Upper lobe of right lung (tissue), 1 donor: ENCODE data around the gene PRAME. TPM values are rescaled to one million over a fixed set of nuclear protein-coding genes. Genes with fewer than 3 reads are reported as not detected.
"Not testable (repeated sequence)": the region's sequence is repeated elsewhere in the genome, so short reads cannot be mapped to it uniquely, and the experiment has no call there.

Source experiments
- ATAC-seq: fragments of 200-7000 bp; cut with Tn5 transposase; one replicate; pipeline ENCODE4 v1.9.1; 2020; ENCODE audit warnings: mild to moderate bottlenecking, moderate library complexity
- DNase-seq: peaks from one replicate; pipeline ENCODE4 v3.0.0-alpha.2; 2020
- H3K27ac ChIP-seq: fragments of 200-600 bp; one replicate; pipeline ENCODE4 v1.8.0; 2022
- H3K27me3 ChIP-seq: fragments of 200-600 bp; one replicate; pipeline ENCODE4 v1.8.0; 2022; ENCODE audit warnings: mild to moderate bottlenecking
- H3K36me3 ChIP-seq: fragments of 200-600 bp; one replicate; pipeline ENCODE4 v1.8.0; 2022
- H3K4me1 ChIP-seq: fragments of 200-600 bp; one replicate; pipeline ENCODE4 v1.8.0; 2022
- H3K4me3 ChIP-seq: fragments of 200-600 bp; one replicate; pipeline ENCODE4 v1.8.0; 2022; ENCODE audit warnings: mild to moderate bottlenecking
- H3K9me3 ChIP-seq: fragments of 200-600 bp; one replicate; pipeline ENCODE4 v1.8.0; 2022
- intact Hi-C: fragments of 100-400 bp; cut with DNase I; formaldehyde crosslinking; loops from one replicate; pipeline ENCODE4 v1.11.0; 2022
- total RNA-seq: library from RNA; stranded (reverse); fragmentation: NEBNext Ultra II Directional; extraction: Animal tissue kit (Norgen Biotek cat#: 25700); gene quantifications from one replicate; pipeline ENCODE4 v1.2.1, GENCODE V29; 2021
- TF ChIP-seq, protein P1 (sequence below): fragments of 200-600 bp; IDR thresholded peaks from one replicate; pipeline ENCODE4 v1.8.0; 2022; ENCODE audit warnings: antibody characterized with exemption
- donor health status: DM: no; HTN: yes; CAD: no; lungs with severe emphysema.

The PRAME gene
- total RNA-seq, 1 donor from 2014 or later = not detected

- intact Hi-C loops = no loop called here
- H3K27ac ChIP-seq = no peak overlapping the region
Measured at GRCh38 chr22:22584722-22585121, 25.7 kb upstream of the PRAME start.

GRCh38 chr22:22583030-22583429 is 24.0 kb upstream of the PRAME start:
- Histone ChIP-seq H3K27ac (no peak overlapping the region), H3K4me1 (no peaks in the 10 kb centered on the region), H3K36me3 (no peaks in the 10 kb centered on the region), H3K9me3 (no peaks in the 10 kb centered on the region), H3K4me3 (no peak overlapping the region), H3K27me3 (peaks cover 24% of the 10 kb centered on the region)
- TF ChIP-seq, protein P1, sequence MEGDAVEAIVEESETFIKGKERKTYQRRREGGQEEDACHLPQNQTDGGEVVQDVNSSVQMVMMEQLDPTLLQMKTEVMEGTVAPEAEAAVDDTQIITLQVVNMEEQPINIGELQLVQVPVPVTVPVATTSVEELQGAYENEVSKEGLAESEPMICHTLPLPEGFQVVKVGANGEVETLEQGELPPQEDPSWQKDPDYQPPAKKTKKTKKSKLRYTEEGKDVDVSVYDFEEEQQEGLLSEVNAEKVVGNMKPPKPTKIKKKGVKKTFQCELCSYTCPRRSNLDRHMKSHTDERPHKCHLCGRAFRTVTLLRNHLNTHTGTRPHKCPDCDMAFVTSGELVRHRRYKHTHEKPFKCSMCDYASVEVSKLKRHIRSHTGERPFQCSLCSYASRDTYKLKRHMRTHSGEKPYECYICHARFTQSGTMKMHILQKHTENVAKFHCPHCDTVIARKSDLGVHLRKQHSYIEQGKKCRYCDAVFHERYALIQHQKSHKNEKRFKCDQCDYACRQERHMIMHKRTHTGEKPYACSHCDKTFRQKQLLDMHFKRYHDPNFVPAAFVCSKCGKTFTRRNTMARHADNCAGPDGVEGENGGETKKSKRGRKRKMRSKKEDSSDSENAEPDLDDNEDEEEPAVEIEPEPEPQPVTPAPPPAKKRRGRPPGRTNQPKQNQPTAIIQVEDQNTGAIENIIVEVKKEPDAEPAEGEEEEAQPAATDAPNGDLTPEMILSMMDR = no peak
- ATAC-seq = no peak
- DNase-seq = no peak
- intact Hi-C loops = no loop called here

More at GRCh38 chr22:22584722-22585121, 25.7 kb upstream of the PRAME start:
- ATAC-seq (no peak), DNase-seq (no peak)
- Histone ChIP-seq H3K4me3 (no peak overlapping the region), H3K9me3 (no peaks in the 10 kb centered on the region), H3K27me3 (peaks cover 27% of the 10 kb centered on the region), H3K36me3 (no peaks in the 10 kb centered on the region), H3K4me1 (no peaks in the 10 kb centered on the region)
- TF ChIP-seq, protein P1 = no peak

DNA sequence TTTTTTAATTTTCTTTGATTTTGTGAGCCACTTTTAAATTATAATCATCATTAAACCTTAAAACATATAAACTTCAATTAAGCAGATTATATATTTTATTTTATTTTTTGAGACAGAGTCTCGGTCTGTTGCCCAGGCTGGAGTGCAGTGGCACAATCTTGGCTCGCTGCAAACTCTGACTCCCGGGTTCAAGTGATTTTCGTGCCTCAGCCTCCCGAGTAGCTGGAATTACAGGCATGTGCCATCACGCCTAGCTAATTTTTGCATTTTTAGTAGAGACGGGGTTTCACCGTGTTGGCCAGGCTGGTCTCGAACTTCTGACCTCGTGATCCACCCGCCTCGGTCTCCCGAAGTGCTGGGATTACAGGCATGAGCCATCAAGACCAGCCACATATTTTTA is 22.5 kb upstream of the PRAME start:
- H3K27me3 ChIP-seq = peaks cover 20% of the 10 kb centered on the region
- DNase-seq, ATAC-seq, H3K9me3 ChIP-seq, H3K27ac ChIP-seq, H3K4me3 ChIP-seq, intact Hi-C loops, H3K36me3 ChIP-seq, H3K4me1 ChIP-seq: not testable (repeated sequence)

DNA sequence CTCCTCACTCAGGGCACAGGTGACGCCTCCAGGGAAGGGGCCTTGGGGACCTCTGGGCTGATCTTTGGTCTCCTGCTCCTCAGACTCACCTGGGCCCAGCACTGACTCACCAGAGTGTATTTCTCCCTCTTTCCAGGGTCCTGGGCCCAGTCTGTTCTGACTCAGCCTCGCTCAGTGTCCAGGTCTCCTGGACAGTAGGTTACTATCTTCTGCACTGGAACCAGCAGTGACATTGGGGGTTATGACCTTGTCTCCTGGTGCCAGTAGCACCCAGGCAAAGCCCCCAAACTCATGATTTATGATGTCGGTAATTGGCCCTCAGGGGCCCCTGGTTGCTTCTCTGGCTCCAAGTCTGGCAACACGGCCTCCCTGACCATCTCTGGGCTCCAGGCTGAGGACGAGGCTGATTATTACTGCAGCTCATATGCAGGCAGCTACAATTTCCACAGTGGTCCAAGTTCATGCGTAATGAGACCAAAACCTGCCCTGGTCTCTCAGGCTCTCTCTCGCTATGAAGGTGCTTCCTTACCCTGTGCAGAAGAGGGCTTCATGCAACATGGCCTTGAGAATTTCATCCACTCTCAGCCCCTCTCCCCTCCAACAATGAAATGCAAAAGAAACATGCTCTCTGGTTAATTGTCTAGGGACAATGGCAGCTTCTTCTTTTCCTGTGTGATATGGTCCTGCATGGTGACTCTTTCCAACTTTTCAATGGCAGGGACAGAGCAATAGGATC is 21.0 kb upstream of the PRAME start:
- DNase-seq (no peak), ATAC-seq (no peak)
- no peaks in the 10 kb centered on the region for H3K4me1 ChIP-seq
- no peaks in the 10 kb centered on the region for H3K36me3 ChIP-seq
- no peak overlapping the region for H3K27ac ChIP-seq
- H3K27me3 ChIP-seq = peaks cover 20% of the 10 kb centered on the region
- H3K9me3 ChIP-seq = no peaks in the 10 kb centered on the region
- intact Hi-C loops = no loop called here
- TF ChIP-seq, protein P1 = no peak
- H3K4me3 ChIP-seq = no peak overlapping the region

DNA sequence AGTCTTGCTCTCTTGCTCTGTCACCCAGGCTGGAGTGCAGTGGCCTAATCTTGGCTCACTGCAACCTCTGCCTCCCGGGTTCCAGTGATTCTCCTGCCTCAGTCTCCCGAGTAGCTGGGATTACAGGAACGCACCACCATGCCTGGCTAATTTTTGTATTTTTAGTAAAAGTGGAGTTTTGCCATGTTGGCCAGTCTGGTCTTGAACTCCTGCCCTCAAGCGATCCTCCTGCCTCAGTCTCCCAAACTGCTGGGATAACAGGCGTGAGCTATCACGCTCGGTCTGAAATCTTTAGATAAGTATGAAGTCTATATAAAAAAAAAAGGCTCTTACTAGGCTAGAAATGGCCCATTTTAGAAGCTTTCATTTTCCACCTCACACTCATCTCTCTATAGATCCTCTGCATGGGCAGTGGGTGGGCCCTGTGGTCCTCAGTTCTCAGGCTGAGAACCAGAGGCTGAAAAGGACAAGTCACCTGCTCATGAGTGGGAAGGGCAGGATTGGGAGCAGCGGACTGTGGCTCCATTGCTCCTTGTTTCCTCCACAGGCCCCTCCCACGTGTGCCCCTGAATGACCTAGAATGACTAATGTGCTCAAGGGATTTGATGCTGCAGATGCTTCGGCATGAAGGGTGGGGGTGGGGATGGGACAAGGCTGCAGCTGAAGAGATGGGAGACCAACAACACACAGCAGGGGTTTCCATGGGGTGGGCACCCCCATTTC is 19.8 kb upstream of the PRAME start:
- Histone ChIP-seq H3K27me3 (peaks cover 20% of the 10 kb centered on the region), H3K27ac (no peak overlapping the region), H3K9me3 (no peaks in the 10 kb centered on the region), H3K4me1 (no peaks in the 10 kb centered on the region), H3K36me3 (no peaks in the 10 kb centered on the region), H3K4me3 (no peak overlapping the region)
- intact Hi-C loops = no loop called here
- TF ChIP-seq, protein P1 = no peak
- DNase-seq = no peak
- no peak for ATAC-seq

DNA sequence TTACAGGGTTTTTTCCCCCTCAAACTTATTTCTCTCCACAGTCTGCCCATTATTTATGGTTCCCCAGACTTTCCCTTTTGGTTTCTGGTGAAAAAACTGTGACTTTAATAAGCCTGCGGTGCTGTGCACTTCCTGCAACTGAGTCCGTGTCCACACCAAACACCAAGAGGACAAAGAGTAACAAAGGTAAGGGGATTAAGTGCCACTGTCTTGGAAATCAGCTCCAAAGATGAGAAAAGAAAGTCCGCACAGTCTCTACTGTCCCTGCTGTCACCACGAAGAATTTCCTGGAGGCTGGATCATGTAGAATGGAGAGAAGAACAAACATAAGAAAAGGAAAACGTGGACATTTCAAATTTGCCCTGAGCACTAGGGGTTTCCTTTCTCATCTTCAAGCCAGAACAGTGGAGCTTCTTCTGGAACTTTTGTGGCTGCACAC is 17.9 kb upstream of the PRAME start:
- Histone ChIP-seq H3K27ac (no peak overlapping the region), H3K27me3 (peaks cover 13% of the 10 kb centered on the region), H3K4me1 (no peaks in the 10 kb centered on the region), H3K9me3 (no peaks in the 10 kb centered on the region), H3K4me3 (no peak overlapping the region), H3K36me3 (no peaks in the 10 kb centered on the region)
- intact Hi-C loops = no loop called here
- TF ChIP-seq, protein P1 = no peak
- no peak for DNase-seq
- ATAC-seq = no peak
